ENCODE data around the gene IRAK1BP1.

- TF ChIP-seq, protein P1, sequence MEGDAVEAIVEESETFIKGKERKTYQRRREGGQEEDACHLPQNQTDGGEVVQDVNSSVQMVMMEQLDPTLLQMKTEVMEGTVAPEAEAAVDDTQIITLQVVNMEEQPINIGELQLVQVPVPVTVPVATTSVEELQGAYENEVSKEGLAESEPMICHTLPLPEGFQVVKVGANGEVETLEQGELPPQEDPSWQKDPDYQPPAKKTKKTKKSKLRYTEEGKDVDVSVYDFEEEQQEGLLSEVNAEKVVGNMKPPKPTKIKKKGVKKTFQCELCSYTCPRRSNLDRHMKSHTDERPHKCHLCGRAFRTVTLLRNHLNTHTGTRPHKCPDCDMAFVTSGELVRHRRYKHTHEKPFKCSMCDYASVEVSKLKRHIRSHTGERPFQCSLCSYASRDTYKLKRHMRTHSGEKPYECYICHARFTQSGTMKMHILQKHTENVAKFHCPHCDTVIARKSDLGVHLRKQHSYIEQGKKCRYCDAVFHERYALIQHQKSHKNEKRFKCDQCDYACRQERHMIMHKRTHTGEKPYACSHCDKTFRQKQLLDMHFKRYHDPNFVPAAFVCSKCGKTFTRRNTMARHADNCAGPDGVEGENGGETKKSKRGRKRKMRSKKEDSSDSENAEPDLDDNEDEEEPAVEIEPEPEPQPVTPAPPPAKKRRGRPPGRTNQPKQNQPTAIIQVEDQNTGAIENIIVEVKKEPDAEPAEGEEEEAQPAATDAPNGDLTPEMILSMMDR (IDR thresholded peaks at IDR 0.05): no peak
- TF ChIP-seq POLR2A (IDR thresholded peaks at IDR 0.05) (no peak), EP300 (IDR thresholded peaks at IDR 0.05) (no peak), POLR2AphosphoS5 (IDR thresholded peaks at IDR 0.05) (no peak)
Measured at GRCh38 chr6:78909391-78909790, 42.0 kb downstream of the IRAK1BP1 start.

All from stomach (tissue), 4 donors.